NB4 (cell line): Measurements from ENCODE around the gene TIAL1.

Experiments
- DNase-seq: peaks from one replicate; pipeline ENCODE4 v3.0.0; 2010; ENCODE audit warnings: low read depth
- H3K4me3 ChIP-seq: one replicate; pipeline ENCODE4 v1.5.1; 2011; ENCODE audit warnings: mild to moderate bottlenecking, low read depth, low read length, moderate library complexity
- CTCF ChIP-seq: IDR thresholded peaks from one replicate; pipeline ENCODE4 v1.5.1; 2012; ENCODE audit warnings: low read depth, low read length
- MYC ChIP-seq: IDR thresholded peaks from 2 replicates; pipeline ENCODE4 v1.6.1; 2011; ENCODE audit warnings: low read depth, low read length
- POLR2A ChIP-seq: IDR thresholded peaks from 2 replicates; pipeline ENCODE4 v1.6.1; 2011; ENCODE audit warnings: mild to moderate bottlenecking; ENCODE audit not compliant: insufficient read length; ENCODE audit errors: extremely low read depth
- TF ChIP-seq, protein P1 (sequence below): IDR thresholded peaks from 2 replicates; pipeline ENCODE4 v1.6.1; 2011; ENCODE audit warnings: low read depth, low read length

The TIAL1 gene

GRCh38 chr10:119619215-119619614 lies 22.5 kb upstream of the TIAL1 start:
- TF ChIP-seq CTCF, result no peak
- TF ChIP-seq MYC, result no peak
- TF ChIP-seq POLR2A, result no peak
- TF ChIP-seq, protein P1, sequence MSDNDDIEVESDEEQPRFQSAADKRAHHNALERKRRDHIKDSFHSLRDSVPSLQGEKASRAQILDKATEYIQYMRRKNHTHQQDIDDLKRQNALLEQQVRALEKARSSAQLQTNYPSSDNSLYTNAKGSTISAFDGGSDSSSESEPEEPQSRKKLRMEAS, result no peak
- H3K4me3 ChIP-seq, result no peak overlapping the region
- no peak for DNase-seq

- DNase-seq, result no peak
- TF ChIP-seq, protein P1, result no peak
- TF ChIP-seq CTCF, result no peak
- TF ChIP-seq MYC, result no peak
- TF ChIP-seq POLR2A, result no peak
- no peak overlapping the region for H3K4me3 ChIP-seq
These were observed 20.3 kb upstream of the TIAL1 start for GRCh38 chr10:119616882-119617570.

GRCh38 chr10:119614686-119615085 lies 17.9 kb upstream of the TIAL1 start:
- H3K4me3 ChIP-seq, result no peak overlapping the region
- TF ChIP-seq, protein P1, result no peak
- TF ChIP-seq POLR2A (no peak), MYC (no peak), CTCF (no peak)
- DNase-seq, result no peak

DNA sequence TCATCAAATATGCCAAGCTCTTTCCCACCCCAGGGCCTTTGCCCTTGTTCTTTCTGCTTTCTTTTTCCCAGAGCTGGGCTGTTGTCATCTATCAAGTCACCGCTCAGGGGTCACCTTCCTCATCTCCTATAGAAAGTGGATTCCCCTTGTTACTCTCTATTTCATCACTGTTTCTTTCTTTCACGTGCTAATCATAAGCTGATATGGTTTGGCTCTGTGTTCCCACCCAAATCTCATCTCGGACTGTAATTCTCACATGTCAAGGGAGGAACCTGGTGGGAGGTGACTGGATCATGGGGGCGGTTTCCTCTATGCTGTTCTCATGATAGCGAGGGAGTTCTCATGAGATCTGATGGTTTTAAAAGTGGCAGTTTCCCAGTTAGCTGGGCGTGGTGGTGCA lies 17.0 kb upstream of the TIAL1 start:
- no peak for DNase-seq
- TF ChIP-seq, protein P1, result no peak
- no peak for TF ChIP-seq MYC
- TF ChIP-seq POLR2A, result no peak
- no peak for TF ChIP-seq CTCF
- no peak overlapping the region for H3K4me3 ChIP-seq

DNA sequence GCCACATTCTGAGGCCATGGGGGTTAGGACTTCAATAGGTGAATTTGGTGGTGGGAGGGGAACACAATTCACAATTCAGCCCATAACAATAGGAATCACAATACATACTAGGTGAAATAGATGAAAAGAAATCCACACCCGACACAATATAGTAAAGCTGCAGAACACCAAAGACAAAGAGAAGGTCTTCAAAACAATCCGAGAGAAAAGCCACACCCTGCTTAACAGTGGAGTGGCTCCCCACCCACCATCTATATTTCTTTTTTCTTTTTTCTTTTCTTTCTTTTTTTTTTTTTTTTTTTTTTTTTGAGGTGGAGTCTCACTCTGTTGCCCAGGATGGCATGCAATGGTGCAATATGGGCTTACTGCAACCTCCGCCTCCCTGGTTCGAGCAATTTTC lies 14.7 kb upstream of the TIAL1 start:
- no peak for DNase-seq
- TF ChIP-seq MYC (no peak), POLR2A (no peak), CTCF (no peak)
- TF ChIP-seq, protein P1, result no peak
- no peak overlapping the region for H3K4me3 ChIP-seq
